ENCODE measurements around the gene ACOXL.
"Not testable (repeated sequence)": the region's sequence is repeated elsewhere in the genome, so short reads cannot be mapped to it uniquely, and the experiment has no call there.

The ACOXL gene

DNA sequence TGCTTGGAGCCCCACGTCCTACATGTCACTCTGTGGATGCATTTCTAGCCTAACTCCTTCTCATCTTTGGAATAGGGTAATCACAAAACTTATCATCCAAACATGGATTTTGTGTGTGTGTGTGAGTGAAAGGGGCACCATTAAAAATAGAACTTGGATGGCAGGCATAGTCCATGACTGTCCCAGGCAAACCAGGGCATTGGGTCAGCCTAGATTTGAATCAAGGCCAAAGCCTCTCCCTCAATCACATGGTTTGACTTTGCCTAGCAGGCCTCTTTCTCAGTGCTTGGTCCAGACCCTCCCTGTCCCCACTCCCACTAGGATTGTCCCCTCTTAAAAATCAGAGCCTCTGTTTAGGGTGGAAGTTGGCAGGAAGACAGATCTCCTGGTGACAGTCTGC lies 320.9 kb downstream of the ACOXL start:
- no peak for DNase-seq (ENCODE audit: low read depth in 3 of 3, low spot score in 1 of 3)

DNA sequence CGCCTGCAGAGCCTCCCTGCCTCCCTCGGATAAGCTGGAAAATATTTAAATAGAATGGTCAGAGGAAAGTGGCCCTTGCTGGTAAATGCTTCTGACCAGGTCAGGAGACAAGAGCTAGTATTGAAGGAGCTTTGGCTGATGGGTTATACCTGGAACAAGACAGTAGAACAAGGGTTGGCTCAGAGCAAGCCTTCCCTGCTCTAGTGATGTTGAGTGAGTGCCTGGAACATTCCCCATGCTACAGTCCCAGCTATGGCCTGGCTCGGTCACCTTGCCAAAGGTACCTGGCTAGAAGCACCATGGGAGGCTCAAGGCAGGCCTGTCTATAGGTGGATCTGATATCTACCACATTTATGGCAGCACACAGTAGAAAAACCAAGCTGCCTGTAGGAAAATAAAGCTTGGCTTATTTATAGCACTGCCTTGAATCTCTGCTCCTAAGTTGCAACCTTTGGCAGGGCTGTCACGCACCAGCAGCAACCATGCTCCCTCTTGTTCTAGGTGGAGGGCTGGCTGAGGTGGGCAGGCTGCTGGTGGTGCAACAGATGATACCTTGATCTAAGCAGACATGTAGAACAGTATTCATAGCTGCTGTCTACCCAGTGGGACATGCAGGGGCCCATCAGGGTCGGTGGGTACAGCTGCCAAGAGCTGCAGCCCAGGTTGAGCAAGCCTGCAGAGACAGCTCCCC lies 321.6 kb downstream of the ACOXL start:
- DNase-seq (ENCODE audit: low read depth in 3 of 3, low spot score in 1 of 3): no peak

DNA sequence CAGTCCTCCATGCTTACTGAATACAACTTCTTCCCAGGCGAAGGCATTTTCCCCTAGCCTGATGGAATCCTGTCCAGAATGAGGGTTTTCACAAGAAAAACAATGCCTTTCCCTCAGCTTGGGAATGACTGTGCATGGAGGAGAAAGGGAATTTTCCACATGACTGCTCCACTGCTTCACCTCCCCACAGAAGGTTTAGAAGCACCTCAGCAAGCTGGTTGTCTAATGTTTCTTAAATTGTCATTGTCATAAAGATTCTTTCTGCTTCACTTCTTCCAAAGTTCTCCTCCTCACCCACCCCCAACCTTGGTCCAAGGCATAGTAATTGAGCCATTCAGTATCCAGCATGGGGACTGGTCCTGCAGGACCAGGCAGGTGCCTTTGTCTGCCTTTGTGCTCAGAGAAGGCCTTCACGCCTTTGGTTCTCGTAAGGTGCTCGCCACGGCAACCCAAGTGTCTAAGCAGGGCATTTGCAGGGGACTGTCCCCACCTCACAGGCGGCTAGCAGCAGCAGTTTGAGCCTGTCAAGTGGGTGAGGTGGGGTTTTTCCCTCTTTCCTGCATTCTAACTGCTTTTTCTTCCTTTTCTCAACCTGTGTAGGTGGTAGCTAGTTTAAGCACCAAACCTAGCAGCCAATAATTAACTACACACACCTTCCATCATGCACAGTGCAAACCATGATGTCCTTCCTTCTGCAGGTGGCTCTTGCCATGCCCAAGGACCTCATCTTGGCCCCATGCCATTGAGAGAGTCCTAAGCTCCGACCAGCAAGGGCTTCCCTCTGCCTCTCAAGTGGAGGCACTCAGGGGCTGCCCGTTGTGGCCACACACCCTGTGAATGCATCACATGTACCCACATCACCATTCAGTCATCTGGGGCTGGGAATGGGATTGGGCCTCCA lies 322.7 kb downstream of the ACOXL start:
- DNase-seq (ENCODE audit: low read depth in 3 of 3, low spot score in 1 of 3): no peak

DNA sequence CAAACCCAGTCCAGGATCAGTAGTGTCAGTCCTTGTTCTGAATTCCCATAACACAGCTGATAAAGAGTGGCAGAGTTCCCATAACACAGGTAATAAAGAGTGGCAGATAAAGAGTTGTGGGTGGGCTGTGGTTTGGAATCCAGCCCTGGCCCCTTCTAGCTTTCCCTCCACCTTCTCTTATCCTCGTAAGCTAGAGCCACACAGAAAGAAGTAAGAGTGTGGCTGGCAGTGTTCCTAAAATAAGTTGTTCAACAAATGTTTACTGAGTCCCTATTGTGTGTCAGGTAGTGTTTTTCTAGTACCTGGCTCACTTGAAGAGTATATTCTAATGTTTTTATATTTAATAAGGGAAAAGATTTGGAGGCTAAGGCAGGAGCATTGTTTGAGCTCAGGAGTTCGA lies 323.4 kb downstream of the ACOXL start:
- DNase-seq (ENCODE audit: low read depth in 3 of 3, low spot score in 1 of 3): no peak

DNA sequence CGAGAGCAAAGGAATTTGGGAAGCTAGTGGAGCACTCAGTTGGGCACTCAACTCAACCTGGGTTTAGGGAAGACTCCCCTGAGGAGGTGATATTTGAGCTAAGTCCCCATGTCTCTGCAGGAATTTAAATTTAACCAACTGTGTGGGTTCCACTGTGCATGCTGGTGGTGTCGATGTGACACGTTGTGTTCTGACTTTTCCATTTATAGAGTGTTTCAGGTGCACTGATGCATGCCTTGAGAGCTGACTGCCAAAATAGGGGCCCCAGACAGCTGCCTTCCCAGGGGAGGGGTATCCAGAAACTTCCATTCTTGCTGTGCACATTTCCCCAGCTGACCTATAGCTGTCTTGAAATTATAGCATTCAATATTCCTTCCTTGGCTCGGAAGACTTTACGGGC lies 324.7 kb downstream of the ACOXL start:
- no peak for DNase-seq (ENCODE audit: low read depth in 3 of 3, low spot score in 1 of 3)

DNA sequence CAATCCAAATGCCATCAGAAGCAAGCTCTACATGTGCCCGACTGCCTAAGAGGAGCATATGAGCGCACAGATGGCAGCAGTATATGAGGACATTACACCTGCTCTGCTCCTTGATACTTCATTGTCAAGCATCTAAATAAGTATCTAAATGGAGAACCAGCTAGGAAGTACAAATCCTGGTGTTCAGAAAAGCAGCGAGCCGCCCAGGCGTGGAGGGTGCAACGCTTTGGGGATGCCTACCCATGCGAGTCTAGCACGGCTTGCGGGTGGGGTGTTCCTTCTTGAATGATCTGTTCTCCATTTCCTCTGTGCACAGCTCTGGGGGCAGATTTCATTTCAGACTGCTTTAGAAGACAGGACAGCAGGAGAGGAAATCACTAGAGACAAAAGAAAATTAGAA lies 325.3 kb downstream of the ACOXL start:
- no peak for DNase-seq (ENCODE audit: low read depth in 3 of 3, low spot score in 1 of 3)

DNA sequence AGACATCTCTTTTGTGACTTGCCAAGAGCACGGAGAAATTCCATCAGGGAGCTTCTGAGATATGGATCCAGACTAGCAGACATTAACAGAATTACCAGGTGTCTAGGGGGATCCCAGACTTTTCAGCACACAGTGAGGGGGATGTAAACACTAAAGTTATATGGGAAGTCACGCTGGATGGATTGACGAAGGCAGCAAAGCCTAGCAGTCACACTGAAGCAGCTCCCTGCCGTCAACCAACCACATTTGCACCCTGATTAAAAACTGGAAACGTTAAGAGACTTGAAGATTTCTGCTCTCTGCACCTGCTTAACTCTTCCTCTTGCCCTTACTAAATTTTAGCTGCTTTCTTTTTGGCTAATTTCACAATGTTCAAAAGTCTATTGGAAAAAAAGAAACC lies 325.9 kb downstream of the ACOXL start:
- DNase-seq (ENCODE audit: low read depth in 3 of 3, low spot score in 1 of 3): no peak

DNA sequence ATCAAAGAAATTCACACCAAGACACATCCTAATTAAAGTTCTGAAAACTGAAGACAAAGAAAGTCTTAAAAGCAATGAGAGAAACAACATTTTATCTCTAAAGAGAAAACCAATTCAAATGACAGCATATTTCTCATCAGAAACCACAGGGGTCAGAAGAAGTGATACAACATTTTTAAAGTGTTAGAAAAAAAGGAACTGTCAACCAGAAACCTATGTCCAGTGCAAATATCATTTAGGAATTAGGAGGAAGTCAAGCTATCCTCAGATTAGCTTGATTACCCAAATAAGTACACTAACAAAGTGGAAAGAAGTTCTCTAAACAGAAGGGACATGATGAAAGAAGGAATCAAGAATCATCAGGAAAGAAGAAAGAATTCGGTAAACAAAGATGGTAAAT lies 328.8 kb downstream of the ACOXL start:
- no peak for DNase-seq (ENCODE audit: low read depth in 3 of 3, low spot score in 1 of 3)

DNA sequence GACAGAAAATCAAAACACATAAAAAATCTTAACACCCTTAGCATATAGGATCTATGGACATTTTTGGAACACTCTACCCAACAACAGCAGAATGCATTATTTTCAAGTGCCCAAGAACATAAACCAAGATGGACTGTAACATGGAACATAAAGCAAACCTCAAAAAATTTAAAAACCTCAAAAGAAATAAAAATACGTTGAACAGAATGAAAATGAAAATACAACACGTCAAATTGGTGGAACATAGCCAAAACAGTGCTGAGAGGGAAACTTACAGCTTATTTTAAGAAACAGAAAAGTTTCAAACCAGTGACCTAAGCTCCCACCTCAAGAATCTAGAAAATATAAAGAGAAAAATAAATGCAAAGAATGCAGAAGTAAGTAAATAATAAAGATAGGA lies 330.0 kb downstream of the ACOXL start:
- no peak for DNase-seq (ENCODE audit: low read depth in 3 of 3, low spot score in 1 of 3)

DNA sequence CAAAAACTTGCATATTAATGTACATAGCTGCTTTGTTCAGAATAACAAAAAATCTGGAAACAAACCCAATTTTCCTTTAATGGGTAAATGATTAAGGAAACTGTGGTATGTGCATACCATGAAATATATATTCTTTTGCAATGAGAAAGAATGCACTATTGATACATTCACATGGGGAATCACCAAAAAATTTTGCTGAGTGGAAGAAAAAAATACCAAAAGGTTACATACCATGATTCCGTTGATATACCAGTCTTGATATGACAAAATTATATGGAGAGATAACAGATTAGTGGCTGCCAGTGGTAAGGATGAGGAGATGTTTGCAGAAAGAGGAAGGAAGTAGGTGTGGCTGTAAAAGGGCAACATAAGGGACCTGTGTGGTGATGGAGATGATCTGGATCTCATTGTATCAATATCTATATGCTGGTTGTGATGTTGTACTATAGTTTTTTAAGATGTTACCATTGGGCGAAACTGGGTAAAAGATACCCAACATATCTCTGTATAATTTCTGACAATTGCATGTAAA lies 333.8 kb downstream of the ACOXL start:
- DNase-seq (ENCODE audit: low read depth in 3 of 3, low spot score in 1 of 3): no peak

DNA sequence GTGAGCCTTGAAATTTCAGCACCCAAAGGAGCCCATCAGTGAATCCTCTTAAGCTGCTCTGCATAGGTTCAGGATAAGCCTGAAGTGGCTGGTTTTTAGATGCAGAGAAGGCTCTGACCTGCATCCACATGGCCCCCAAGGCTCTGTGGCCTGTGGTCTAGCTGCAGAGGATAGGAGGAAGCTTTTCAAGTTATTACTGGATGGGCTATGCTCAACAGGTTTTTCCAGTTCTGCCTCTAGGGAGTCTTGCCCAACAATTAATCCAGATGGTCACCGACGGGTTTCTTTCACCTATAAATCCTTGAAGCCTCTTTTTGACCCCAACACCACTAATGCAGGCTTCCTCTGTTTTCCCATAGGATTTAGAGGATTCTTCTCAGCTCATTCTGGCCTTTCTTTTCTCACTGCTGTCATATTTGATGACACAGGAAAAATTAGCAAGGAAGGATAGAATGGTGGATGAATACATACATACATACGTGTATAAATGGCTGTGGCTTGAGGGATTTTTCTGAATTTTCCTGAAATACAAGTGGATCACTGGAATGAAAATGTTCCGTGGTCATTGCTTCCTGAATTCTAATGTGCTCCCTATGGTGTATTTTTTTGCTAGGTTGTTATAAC lies 336.2 kb downstream of the ACOXL start:
- DNase-seq (ENCODE audit: low read depth in 3 of 3, low spot score in 1 of 3): no peak

DNA sequence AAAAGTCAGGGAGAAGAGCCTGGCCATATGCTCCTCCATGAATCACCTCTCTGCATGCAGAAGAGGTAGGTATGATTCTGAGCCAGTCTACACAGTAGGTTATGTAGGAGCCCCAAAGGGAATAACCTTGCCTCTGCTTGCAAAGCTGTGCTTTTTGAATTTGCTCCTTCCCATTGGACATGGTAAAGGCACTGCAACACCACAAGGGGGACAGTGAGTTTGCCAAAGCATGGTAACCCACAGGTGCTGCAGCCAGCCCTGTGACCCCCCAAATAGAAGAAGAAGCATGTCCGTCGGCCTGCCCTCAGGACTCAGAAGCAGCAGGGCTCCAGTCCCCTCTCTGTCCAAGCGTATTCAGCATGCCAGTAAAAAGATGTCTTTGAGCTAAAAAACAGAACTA lies 337.3 kb downstream of the ACOXL start:
- no peak for DNase-seq (ENCODE audit: low read depth in 3 of 3, low spot score in 1 of 3)

DNA sequence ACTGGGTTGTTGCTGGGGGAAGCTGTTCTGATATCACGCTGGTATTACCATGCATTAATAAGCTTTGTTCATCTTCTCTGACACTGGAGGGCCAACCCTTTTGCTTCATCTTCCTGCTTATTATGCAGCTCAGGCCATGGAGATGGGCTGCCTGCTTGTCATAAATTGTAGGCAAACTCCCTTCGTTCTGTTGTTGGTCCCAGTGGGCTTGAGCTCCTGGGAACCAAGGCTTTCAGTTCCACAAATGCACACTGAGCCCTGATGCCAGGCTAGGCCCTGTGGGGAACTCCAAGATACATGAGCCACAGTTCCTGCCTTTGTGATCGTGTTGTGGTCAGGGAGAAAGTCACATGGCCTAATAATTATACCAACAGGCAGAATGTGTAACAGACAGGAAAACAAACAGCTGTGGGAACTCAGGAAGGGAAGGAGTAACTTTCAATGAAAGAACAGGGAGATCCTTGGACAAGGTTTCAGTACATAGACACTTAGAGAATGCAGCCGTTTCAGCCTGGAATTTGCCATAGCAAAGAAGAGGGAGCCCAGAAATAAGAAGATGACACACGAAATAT lies 339.3 kb downstream of the ACOXL start:
- no peak for DNase-seq (ENCODE audit: low read depth in 3 of 3, low spot score in 1 of 3)

DNA sequence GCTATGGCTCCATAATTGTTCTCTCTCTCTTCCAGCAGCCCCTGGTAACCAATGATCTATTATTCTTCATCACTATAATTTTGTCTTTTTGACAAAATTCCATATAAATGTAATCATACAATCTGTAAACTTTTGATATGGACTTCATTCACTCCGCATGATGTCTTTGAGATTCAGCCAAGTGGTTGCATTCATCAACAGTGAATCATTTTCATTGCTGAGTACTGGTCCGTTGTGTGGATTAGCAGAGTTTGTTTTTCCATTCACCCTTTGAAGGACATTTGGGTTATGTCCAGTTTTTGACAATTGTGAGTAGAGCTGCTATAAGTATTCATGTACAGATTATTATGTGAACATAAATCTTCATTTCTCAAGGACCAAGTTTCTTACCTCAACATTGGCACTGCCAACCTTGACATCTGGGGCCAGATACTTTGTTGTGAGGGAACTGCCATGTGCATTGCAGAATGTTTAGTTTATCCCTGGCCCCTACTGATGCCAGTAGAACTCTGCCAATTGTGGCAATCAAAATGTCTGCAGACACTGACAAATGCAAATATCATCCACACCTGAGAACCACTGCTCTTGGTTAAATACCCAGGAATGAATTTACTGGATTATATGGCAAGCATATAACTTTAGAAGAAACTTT lies 340.0 kb downstream of the ACOXL start:
- no peak for DNase-seq (ENCODE audit: low read depth in 3 of 3, low spot score in 1 of 3)

DNA sequence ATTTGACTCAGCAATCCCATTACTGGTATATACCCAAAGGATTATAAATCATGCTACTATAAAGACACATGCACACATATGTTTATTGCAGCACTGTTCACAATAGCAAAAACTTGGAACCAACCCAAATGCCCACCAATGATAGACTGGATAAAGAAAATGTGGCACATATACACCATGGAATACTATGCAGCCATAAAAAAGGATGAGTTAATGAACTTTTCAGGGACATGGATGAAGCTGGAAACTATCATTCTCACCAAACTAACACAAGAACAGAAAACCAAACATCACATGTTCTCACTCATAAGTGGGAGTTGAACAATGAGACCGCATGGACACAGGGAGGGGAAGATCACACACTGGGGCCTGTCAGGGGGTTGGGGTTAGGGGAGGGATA lies 350.3 kb downstream of the ACOXL start:
- DNase-seq (ENCODE audit: low read depth in 3 of 3, low spot score in 1 of 3): not testable (repeated sequence)

DNA sequence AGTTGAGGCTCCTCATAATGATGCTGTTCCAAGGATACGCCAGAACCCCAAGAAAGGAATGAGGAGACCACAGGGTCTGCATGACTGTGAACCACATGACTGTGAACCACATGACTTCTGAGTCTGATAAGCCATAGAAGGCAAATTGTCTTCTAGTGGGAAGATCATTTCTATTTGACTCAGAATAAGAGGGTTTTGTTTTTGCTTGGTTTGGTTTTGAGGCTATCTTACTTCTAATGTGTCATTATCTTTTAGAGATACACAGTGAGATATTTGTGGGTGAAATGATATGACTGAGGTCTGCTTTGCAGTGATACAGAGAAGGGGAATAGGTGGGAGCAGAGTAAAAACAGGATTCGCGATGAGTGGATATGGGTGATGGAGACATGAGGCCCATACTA lies 359.4 kb downstream of the ACOXL start:
- no peak for DNase-seq (ENCODE audit: low read depth in 3 of 3, low spot score in 1 of 3)

DNA sequence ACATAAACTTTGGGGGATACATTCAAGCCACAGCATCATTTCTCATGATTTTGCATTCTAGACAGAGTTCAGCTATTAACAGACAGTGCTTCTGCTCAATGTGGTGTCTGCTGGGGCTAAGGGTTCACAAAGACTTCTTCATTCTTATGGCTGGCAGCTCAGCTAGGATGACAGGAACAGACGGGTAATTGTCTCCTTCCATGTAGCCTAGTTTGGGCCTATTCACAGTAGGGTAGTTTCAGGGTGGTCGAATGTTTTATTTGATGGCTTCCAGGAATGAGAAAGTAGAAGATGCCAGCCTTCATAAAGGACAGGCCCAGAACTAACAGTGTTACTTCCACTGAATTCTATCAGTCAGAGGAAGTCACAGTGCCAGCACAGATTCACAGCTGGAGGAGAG lies 362.3 kb downstream of the ACOXL start:
- no peak for DNase-seq (ENCODE audit: low read depth in 3 of 3, low spot score in 1 of 3)

DNA sequence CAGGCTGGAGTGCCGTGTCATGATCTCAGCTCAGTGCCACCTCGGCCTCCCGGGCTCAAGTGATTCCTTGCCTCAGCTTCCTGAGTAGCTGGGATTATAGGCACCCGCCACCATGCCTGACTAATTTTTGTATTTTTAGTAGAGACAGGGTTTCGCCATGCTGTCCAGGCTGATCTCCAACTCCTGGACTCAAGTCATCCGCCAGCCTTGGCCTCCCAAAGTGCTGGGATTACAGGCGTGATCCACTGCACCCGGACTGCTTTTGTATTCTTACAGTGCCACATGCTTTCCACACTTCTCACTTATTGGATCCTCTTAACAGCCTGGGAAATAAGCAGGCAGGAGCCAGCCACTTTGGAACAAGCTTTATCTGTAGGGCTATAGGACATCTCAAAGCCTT lies 363.1 kb downstream of the ACOXL start:
- DNase-seq (ENCODE audit: low read depth in 3 of 3, low spot score in 1 of 3): no peak

DNA sequence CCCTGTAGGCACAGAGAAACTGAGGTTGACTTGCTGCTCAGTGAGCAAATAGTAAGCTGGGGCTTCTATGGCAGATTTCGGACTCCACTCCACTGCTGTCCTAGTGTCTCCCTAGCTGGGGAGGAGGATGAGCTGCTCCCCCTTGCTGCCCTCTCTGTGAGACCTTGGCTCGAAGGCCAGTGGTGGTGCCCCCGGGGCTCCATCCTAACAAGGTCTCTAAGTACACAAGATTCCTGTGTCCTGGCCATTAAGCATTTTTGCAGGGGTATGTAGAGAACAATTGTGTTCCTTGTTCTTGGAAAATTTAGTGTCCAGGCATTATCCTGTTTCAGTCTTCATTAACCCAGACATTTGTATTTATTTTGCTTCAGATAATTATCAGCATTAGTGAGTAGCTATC lies 367.0 kb downstream of the ACOXL start:
- DNase-seq (ENCODE audit: low read depth in 3 of 3, low spot score in 1 of 3): no peak

DNA sequence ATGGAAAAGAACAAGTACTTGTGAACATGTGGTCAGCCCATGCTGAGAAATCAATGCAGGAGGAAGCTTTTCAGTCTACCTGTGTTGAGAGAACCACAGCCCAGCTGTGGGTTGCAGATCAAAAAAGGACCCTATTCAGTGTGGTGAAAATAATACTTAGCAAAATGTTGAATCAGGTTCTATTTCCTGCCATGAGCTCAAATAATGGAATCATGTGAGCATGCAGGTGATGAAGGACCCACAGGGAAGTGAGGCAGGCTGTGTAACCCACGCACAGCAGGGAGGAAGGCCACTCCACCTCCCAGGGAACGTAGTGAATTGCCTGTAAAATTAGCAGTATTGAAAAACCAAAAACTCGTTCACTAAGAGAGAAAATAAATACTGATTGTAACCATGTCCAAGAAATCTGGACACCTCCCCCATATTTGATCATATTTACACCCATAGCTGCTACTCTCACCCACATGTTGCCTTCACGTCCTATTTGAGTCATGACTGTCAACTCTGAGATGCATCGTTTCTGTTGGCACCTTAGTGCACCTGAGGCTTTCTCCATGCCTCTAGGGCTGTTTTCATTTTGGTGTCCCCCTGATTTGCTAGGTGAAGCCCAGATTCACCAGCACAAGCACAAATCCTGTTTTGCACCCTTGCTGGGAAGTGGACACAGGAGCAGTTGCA lies 367.9 kb downstream of the ACOXL start:
- DNase-seq (ENCODE audit: low read depth in 3 of 3, low spot score in 1 of 3): no peak

DNA sequence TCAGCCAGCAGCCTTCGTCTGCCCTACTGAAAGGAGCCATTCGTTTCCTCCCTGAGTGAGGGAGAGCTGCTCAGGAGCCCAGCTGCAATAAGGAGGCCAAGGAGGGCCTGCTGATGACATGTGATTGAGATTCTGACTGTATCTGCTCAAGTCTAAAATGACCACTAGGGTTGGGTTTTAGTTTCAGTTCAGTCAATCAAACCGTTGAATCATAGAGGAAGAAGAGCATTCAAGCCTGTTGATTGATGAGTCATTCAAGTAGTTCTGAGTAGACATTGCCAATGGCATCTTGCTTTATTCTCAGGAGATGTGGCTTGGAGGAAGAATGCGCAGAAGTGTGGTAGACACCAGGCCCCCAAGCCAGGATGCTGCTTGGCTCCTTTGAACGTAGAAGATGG lies 368.4 kb downstream of the ACOXL start:
- DNase-seq (ENCODE audit: low read depth in 3 of 3, low spot score in 1 of 3): no peak

Data from stimulated activated CD4-positive, alpha-beta T cell treated with anti-CD3 and anti-CD28 coated beads, TNF-alpha, amount 100 ng/mL, for 1 hour (primary cell).